Progenitor cell of endocrine pancreas (in vitro differentiated cells): ENCODE results near the gene DARS1. TPM values are rescaled to one million over a fixed set of nuclear protein-coding genes. Genes with fewer than 3 reads are reported as not detected.
"Not testable (repeated sequence)": the region's sequence is repeated elsewhere in the genome, so short reads cannot be mapped to it uniquely, and the experiment has no call there.

ENCODE experiments used
- DNase-seq: peaks from one replicate; pipeline ENCODE4 v3.0.0; 2021; ENCODE audit warnings: low spot score; ENCODE audit not compliant: unreplicated experiment
- H3K27ac Mint-ChIP-seq: 2 replicates; pipeline ENCODE4 v1.8.0; 2021; ENCODE audit warnings: mild to moderate bottlenecking, moderate library complexity, mixed read lengths
- H3K27me3 Mint-ChIP-seq: 2 replicates; pipeline ENCODE4 v1.8.0; 2021; ENCODE audit warnings: mixed read lengths
- H3K36me3 Mint-ChIP-seq: 2 replicates; pipeline ENCODE4 v1.8.0; 2022; ENCODE audit warnings: mixed read lengths; ENCODE audit not compliant: insufficient read depth
- H3K4me1 Mint-ChIP-seq: 2 replicates; pipeline ENCODE4 v1.8.0; 2021; ENCODE audit warnings: low read depth, mixed read lengths
- H3K4me3 Mint-ChIP-seq: 2 replicates; pipeline ENCODE4 v1.8.0; 2021; ENCODE audit warnings: low read depth, mild to moderate bottlenecking, moderate library complexity, mixed read lengths
- H3K9me3 Mint-ChIP-seq: 2 replicates; pipeline ENCODE4 v1.8.0; 2021; ENCODE audit warnings: low read depth, mixed read lengths
- CTCF ChIP-seq: fragments of 200-600 bp; sonication (generic); IDR thresholded peaks from one replicate; pipeline ENCODE4 v1.5.0; 2021; ENCODE audit warnings: antibody characterized with exemption, mild to moderate bottlenecking; ENCODE audit not compliant: unreplicated experiment
- total RNA-seq: library from RNA; stranded (reverse); gene quantifications from 2 replicates; pipeline ENCODE4 v1.2.1, GENCODE V29; 2021

The DARS1 gene
- total RNA-seq, 1 donor from 2014 or later: 69.7 TPM

GRCh38 chr2:135963841-135964240 lies 21.6 kb downstream of the DARS1 start:
- no peak overlapping the region for H3K4me3 Mint-ChIP-seq
- TF ChIP-seq CTCF: no peak
- peaks cover 8% of the 10 kb centered on the region for H3K36me3 Mint-ChIP-seq
- H3K9me3 Mint-ChIP-seq: no peaks in the 10 kb centered on the region
- DNase-seq: no peak
- H3K27me3 Mint-ChIP-seq: no peaks in the 10 kb centered on the region
- H3K27ac Mint-ChIP-seq: no peak overlapping the region
- peaks cover 12% of the 10 kb centered on the region for H3K4me1 Mint-ChIP-seq

GRCh38 chr2:135962366-135963123 lies 22.9 kb downstream of the DARS1 start:
- no peak overlapping the region for H3K27ac Mint-ChIP-seq
- peaks cover 8% of the 10 kb centered on the region for H3K36me3 Mint-ChIP-seq
- no peak overlapping the region for H3K4me3 Mint-ChIP-seq
- no peak for TF ChIP-seq CTCF
- no peak for DNase-seq
- no peaks in the 10 kb centered on the region for H3K27me3 Mint-ChIP-seq
- H3K9me3 Mint-ChIP-seq: no peaks in the 10 kb centered on the region
- peaks cover 12% of the 10 kb centered on the region for H3K4me1 Mint-ChIP-seq

GRCh38 chr2:135960656-135961551 lies 24.5 kb downstream of the DARS1 start:
- peak overlapping the region; percentile 84 for H3K27ac Mint-ChIP-seq
- H3K4me1 Mint-ChIP-seq: peaks cover 12% of the 10 kb centered on the region
- H3K9me3 Mint-ChIP-seq: no peaks in the 10 kb centered on the region
- DNase-seq: no peak
- no peak for TF ChIP-seq CTCF
- peaks cover 13% of the 10 kb centered on the region for H3K36me3 Mint-ChIP-seq
- no peaks in the 10 kb centered on the region for H3K27me3 Mint-ChIP-seq
- H3K4me3 Mint-ChIP-seq: no peak overlapping the region

- H3K27ac Mint-ChIP-seq: no peak overlapping the region
- no peak for TF ChIP-seq CTCF
Measured at GRCh38 chr2:135960150-135960549, 25.3 kb downstream of the DARS1 start.

GRCh38 chr2:135958927-135959326 lies 26.5 kb downstream of the DARS1 start:
- peaks cover 12% of the 10 kb centered on the region for H3K4me1 Mint-ChIP-seq
- H3K4me3 Mint-ChIP-seq, DNase-seq, H3K27me3 Mint-ChIP-seq, H3K9me3 Mint-ChIP-seq, H3K27ac Mint-ChIP-seq: not testable (repeated sequence)
- peaks cover 11% of the 10 kb centered on the region for H3K36me3 Mint-ChIP-seq

More at GRCh38 chr2:135960150-135960549, 25.3 kb downstream of the DARS1 start:
- Mint-ChIP-seq H3K36me3 (peaks cover 13% of the 10 kb centered on the region), H3K27me3 (no peaks in the 10 kb centered on the region), H3K4me1 (peaks cover 12% of the 10 kb centered on the region), H3K4me3 (no peak overlapping the region), H3K9me3 (no peaks in the 10 kb centered on the region)
- no peak for DNase-seq
